PC-9 (cell line): ENCODE results near the gene ABCB8.

Source experiments
- CTCF ChIP-seq: fragments of 200-600 bp; sonication (generic); conservative IDR thresholded peaks from 2 replicates; pipeline ENCODE4 v1.6.1; 2017; ENCODE audit warnings: mixed run types, antibody characterized with exemption, mild to moderate bottlenecking, moderate library complexity
- EZH2 ChIP-seq: fragments of 200-600 bp; sonication (generic); IDR thresholded peaks from 2 replicates; pipeline ENCODE4 v1.8.0; 2017; ENCODE audit warnings: antibody characterized with exemption, low read depth

- TF ChIP-seq CTCF: peak; percentile 61
- no peak for TF ChIP-seq EZH2
Observed at GRCh38 chr7:151091431-151091830, 63.2 kb downstream of the ABCB8 start.
